Neural cell (in vitro differentiated cells): ENCODE data around the gene PLEKHH3. TPM values are rescaled to one million over a fixed set of nuclear protein-coding genes. Genes with fewer than 3 reads are reported as not detected.

Experiments used
- H2AFZ ChIP-seq: fragments of 200-600, 300-800 bp; sonication (generic), shearing (Covaris generic); 2 replicates; pipeline ENCODE4 v1.6.0; 2014; ENCODE audit warnings: low read depth, mild to moderate bottlenecking, antibody characterized with exemption, low read length, moderate library complexity
- H3F3A ChIP-seq: fragments of 200-600 bp; shearing (Covaris generic); 2 replicates; pipeline ENCODE4 v1.6.1; 2016; ENCODE audit warnings: mild to moderate bottlenecking, moderate library complexity, mixed read lengths, antibody characterized with exemption, low read length; ENCODE audit not compliant: insufficient read depth, poor library complexity, severe bottlenecking
- H3K27ac ChIP-seq: fragments of 200-600, 300-800 bp; sonication (generic), shearing (Covaris generic); 2 replicates; pipeline ENCODE4 v1.5.1; 2014; ENCODE audit warnings: mild to moderate bottlenecking, low read length, moderate library complexity
- H3K27me3 ChIP-seq: fragments of 300-800, 200-600 bp; sonication (generic), shearing (Covaris generic); 2 replicates; pipeline ENCODE4 v1.6.0; 2014; ENCODE audit warnings: mild to moderate bottlenecking, low read depth, low read length, moderate library complexity; ENCODE audit not compliant: insufficient read depth
- H3K36me3 ChIP-seq: fragments of 300-800, 200-600 bp; sonication (generic), shearing (Covaris generic); 2 replicates; pipeline ENCODE4 v1.5.1; 2014; ENCODE audit warnings: mild to moderate bottlenecking, antibody characterized with exemption, low read length, moderate library complexity; ENCODE audit not compliant: insufficient read depth
- H3K4me2 ChIP-seq: fragments of 300-800, 200-600 bp; sonication (generic), shearing (Covaris generic); 2 replicates; pipeline ENCODE4 v1.6.0; 2014; ENCODE audit warnings: mild to moderate bottlenecking, low read length
- H3K4me3 ChIP-seq: fragments of 300-800, 200-600 bp; sonication (generic), shearing (Covaris generic); 2 replicates; pipeline ENCODE4 v1.5.1; 2014; ENCODE audit warnings: mild to moderate bottlenecking, low read length, moderate library complexity
- H3K79me2 ChIP-seq: fragments of 200-600 bp; shearing (Covaris generic); replicated peaks from 2 replicates; pipeline ENCODE4 v1.6.0; 2014; ENCODE audit warnings: mild to moderate bottlenecking, low read length, moderate library complexity; ENCODE audit not compliant: insufficient read depth
- H3K9ac ChIP-seq: fragments of 300-800, 200-600 bp; sonication (generic), shearing (Covaris generic); 2 replicates; pipeline ENCODE4 v1.6.1; 2016; ENCODE audit warnings: mild to moderate bottlenecking, low read length, mixed read lengths
- H3K9me2 ChIP-seq: fragments of 200-600 bp; shearing (Covaris generic); 2 replicates; pipeline ENCODE4 v1.6.1; 2016; ENCODE audit warnings: mild to moderate bottlenecking, low read length, mixed read lengths; ENCODE audit not compliant: insufficient read depth
- H3K9me3 ChIP-seq: fragments of 200-600, 300-800 bp; sonication (generic), shearing (Covaris generic); 2 replicates; pipeline ENCODE4 v1.6.1; 2016; ENCODE audit warnings: mild to moderate bottlenecking, mixed run types, low read length, moderate library complexity, mixed read lengths
- H4K20me1 ChIP-seq: fragments of 200-600 bp; shearing (Covaris generic); 2 replicates; pipeline ENCODE4 v1.6.1; 2016; ENCODE audit warnings: mild to moderate bottlenecking, mixed run types; ENCODE audit not compliant: insufficient read depth
- CTCF ChIP-seq: fragments of 450-650 bp; IDR thresholded peaks from 2 replicates; pipeline ENCODE4 v1.5.1; 2014; ENCODE audit warnings: antibody characterized with exemption, mild to moderate bottlenecking, moderate library complexity; ENCODE audit not compliant: poor library complexity, severe bottlenecking
- EP300 ChIP-seq: fragments of 450-650 bp; conservative IDR thresholded peaks from 2 replicates; pipeline ENCODE4 v1.6.1; 2014; ENCODE audit warnings: antibody characterized with exemption, mild to moderate bottlenecking, moderate library complexity; ENCODE audit not compliant: poor library complexity, severe bottlenecking
- EZH2 ChIP-seq: fragments of 200-600, 300-800 bp; shearing (Covaris generic), sonication (generic); IDR thresholded peaks from 2 replicates; pipeline ENCODE4 v1.6.1; 2014; ENCODE audit warnings: antibody characterized with exemption, low read length, borderline replicate concordance, mild to moderate bottlenecking; ENCODE audit not compliant: insufficient read depth, poor library complexity, severe bottlenecking
- MXI1 ChIP-seq: fragments of 450-650 bp; conservative IDR thresholded peaks from 2 replicates; pipeline ENCODE4 v1.6.1; 2014; ENCODE audit warnings: antibody characterized with exemption, mild to moderate bottlenecking; ENCODE audit not compliant: poor library complexity, severe bottlenecking
- POLR2AphosphoS5 ChIP-seq: IDR thresholded peaks from 2 replicates; pipeline ENCODE4 v1.6.1; 2012
- RAD21 ChIP-seq: fragments of 450-650 bp; conservative IDR thresholded peaks from 2 replicates; pipeline ENCODE4 v1.6.1; 2014; ENCODE audit warnings: antibody characterized with exemption, mild to moderate bottlenecking, moderate library complexity
- REST ChIP-seq: IDR thresholded peaks from 2 replicates; pipeline ENCODE4 v1.6.1; 2012; ENCODE audit warnings: borderline replicate concordance
- SMC3 ChIP-seq: fragments of 450-650 bp; conservative IDR thresholded peaks from 2 replicates; pipeline ENCODE4 v1.6.1; 2014; ENCODE audit warnings: antibody characterized with exemption, mild to moderate bottlenecking, moderate library complexity; ENCODE audit not compliant: poor library complexity
- TAF1 ChIP-seq: IDR thresholded peaks from 2 replicates; pipeline ENCODE4 v1.6.1; 2012; ENCODE audit warnings: low read depth
- polyA plus RNA-seq: library from polyadenylated mRNA; depleted of rRNA; stranded (reverse); fragments of >200 nt; gene quantifications from 2 replicates; pipeline ENCODE4 v1.2.3, GENCODE V29; 2014

The PLEKHH3 gene
- polyA plus RNA-seq, 1 donor from 2014 or later = 18.4 TPM

- Histone ChIP-seq H3K9ac (no peak overlapping the region), H3K4me3 (no peak overlapping the region), H3K4me2 (no peak overlapping the region), H3K9me2 (no peaks in the 10 kb centered on the region), H4K20me1 (no peaks in the 10 kb centered on the region), H3K27ac (no peak overlapping the region), H2AFZ (no peak overlapping the region), H3K9me3 (no peaks in the 10 kb centered on the region), H3K79me2 (no peaks in the 10 kb centered on the region), H3K36me3 (peaks cover 5% of the 10 kb centered on the region), H3K27me3 (no peaks in the 10 kb centered on the region), H3F3A (no peaks in the 10 kb centered on the region)
- no peak for TF ChIP-seq EZH2
- TF ChIP-seq REST = no peak
- no peak for TF ChIP-seq EP300
- TF ChIP-seq SMC3 = no peak
- TF ChIP-seq RAD21 = no peak
- TF ChIP-seq TAF1 = no peak
- TF ChIP-seq CTCF = no peak
- no peak for TF ChIP-seq MXI1
- TF ChIP-seq POLR2AphosphoS5 = no peak
These were observed 20.5 kb upstream of the PLEKHH3 start for GRCh38 chr17:42697108-42697811.

GRCh38 chr17:42695500-42695899, 18.7 kb upstream of the PLEKHH3 start:
- Histone ChIP-seq H3K4me3 (no peak overlapping the region), H3K27ac (no peak overlapping the region), H3K9me3 (no peaks in the 10 kb centered on the region), H3K9ac (no peak overlapping the region), H3K36me3 (no peaks in the 10 kb centered on the region), H4K20me1 (no peaks in the 10 kb centered on the region), H3K4me2 (no peak overlapping the region), H3K79me2 (no peaks in the 10 kb centered on the region), H3K9me2 (no peaks in the 10 kb centered on the region), H3K27me3 (no peaks in the 10 kb centered on the region), H3F3A (no peaks in the 10 kb centered on the region), H2AFZ (no peak overlapping the region)
- TF ChIP-seq EP300 (no peak), REST (no peak)
